MG63 (cell line): ENCODE results near the gene KDM3B. TPM values are rescaled to one million over a fixed set of nuclear protein-coding genes. Genes with fewer than 3 reads are reported as not detected.
"Not testable (repeated sequence)": the region's sequence is repeated elsewhere in the genome, so short reads cannot be mapped to it uniquely, and the experiment has no call there.

Experiments used
- DNase-seq: peaks from one replicate; pipeline ENCODE4 v3.0.0-alpha.2; 2020
- H3K27me3 ChIP-seq: fragments of 250-450 bp; sonication (Bioruptor Pico); 2 replicates; pipeline ENCODE4 v1.5.1; 2020; ENCODE audit warnings: mild to moderate bottlenecking, moderate library complexity
- H3K36me3 ChIP-seq: fragments of 250-450 bp; sonication (Bioruptor Pico); 2 replicates; pipeline ENCODE4 v1.5.1; 2020; ENCODE audit warnings: mild to moderate bottlenecking, moderate library complexity
- H3K4me3 ChIP-seq: fragments of 250-450 bp; sonication (Bioruptor Pico); 2 replicates; pipeline ENCODE4 v1.5.1; 2020; ENCODE audit warnings: mild to moderate bottlenecking, moderate library complexity
- H3K9me3 ChIP-seq: fragments of 250-450 bp; sonication (Bioruptor Pico); 2 replicates; pipeline ENCODE4 v1.5.1; 2020; ENCODE audit warnings: mild to moderate bottlenecking, moderate library complexity
- total RNA-seq: library from RNA; depleted of rRNA; stranded (reverse); fragments of >200 nt; shearing (Covaris generic); gene quantifications from 2 replicates; pipeline ENCODE4 v1.2.3, GENCODE V29; 2014; ENCODE audit warnings: low replicate concordance

KDM3B gene
- total RNA-seq, 1 experiment from 2014 or later = 41.6 TPM

DNA sequence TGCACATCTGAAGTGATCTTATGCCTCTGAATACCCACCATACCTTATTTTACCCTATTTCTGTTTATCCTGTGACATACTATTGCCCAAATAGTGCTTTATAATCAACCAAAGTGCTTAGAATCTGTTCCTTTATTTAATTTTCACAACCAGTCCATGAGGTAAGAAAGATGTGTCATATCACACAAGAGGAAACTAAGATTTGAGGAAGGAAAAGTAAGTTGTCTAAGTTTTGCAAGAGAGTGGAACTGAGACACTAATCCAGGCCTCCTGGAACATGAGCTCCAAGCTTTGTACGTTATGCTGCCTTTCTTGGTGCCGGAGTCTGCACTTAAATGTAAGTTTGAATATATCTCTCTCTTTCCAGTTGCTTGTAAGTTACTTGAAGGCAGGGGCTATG, 17.2 kb downstream of the KDM3B start:
- DNase-seq = no peak
- H3K36me3 ChIP-seq = peaks cover 19% of the 10 kb centered on the region

DNA sequence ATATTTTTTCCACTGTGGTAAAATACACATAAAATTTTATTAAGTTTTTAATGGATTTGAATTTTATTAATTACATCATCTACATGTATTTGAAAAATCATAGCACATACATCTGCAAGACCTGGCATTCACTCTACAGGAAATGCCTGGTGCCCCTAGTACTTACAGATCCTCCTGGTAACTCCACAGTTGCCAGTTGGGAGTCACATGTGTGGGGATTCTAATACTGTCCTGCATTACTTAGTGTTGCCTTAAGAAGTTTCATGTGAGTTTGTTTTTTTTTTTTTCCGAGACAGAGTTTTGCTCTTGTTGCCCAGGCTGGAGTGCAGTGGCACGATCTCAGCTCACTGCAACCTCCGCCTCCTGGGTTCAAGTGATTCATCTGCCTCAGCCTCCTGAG, 18.1 kb downstream of the KDM3B start:
- Histone ChIP-seq H3K27me3 (no peaks in the 10 kb centered on the region), H3K4me3 (no peak overlapping the region), H3K36me3 (peaks cover 28% of the 10 kb centered on the region), H3K9me3 (no peaks in the 10 kb centered on the region)
- peak; percentile 21 for DNase-seq

More for the DNA sequence above, 17.2 kb downstream of the KDM3B start:
- no peaks in the 10 kb centered on the region for H3K9me3 ChIP-seq
- no peak overlapping the region for H3K4me3 ChIP-seq
- no peaks in the 10 kb centered on the region for H3K27me3 ChIP-seq

DNA sequence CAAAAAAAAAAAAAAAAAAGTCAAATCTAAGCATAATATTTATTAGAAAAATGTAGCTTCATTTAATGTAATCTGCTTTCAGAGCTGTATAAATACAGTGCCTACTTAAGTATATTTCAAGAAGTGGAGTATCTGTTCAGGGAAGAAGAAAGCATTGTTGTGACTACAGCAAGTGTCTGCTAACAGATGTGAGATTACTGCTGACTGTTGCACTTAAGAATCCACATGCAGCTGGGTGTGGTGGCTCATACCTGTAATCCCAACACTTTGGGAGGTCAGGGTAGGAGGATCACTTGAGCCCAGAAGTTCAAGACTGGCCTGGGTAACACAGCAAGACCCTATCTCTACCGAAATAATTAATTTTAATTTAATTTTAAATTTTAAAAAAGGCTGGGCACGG, 19.0 kb downstream of the KDM3B start:
- H3K9me3 ChIP-seq = no peaks in the 10 kb centered on the region
- DNase-seq = no peak
- H3K36me3 ChIP-seq = peaks cover 34% of the 10 kb centered on the region
- no peaks in the 10 kb centered on the region for H3K27me3 ChIP-seq
- no peak overlapping the region for H3K4me3 ChIP-seq

DNA sequence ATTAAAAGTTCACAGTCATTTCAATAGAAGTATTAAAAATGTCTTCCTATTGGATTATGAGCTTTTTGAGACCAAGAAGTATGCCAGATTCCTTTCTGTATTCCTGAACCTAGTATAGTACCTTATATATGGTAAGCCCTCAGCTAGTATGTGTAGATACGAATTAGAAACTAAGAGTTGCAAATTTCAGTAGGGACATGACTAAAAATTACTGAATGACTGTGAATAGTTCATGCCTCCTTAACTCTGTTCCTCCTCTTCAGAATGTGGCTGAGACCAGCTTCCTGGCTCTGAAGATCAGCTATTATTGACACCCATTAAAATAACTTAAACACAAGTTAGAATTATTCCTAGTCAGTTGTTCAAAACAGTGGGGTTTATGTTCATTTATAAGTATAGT, 19.7 kb downstream of the KDM3B start:
- H3K36me3 ChIP-seq = peaks cover 40% of the 10 kb centered on the region
- no peaks in the 10 kb centered on the region for H3K9me3 ChIP-seq
- no peaks in the 10 kb centered on the region for H3K27me3 ChIP-seq
- DNase-seq = no peak
- H3K4me3 ChIP-seq = no peak overlapping the region

DNA sequence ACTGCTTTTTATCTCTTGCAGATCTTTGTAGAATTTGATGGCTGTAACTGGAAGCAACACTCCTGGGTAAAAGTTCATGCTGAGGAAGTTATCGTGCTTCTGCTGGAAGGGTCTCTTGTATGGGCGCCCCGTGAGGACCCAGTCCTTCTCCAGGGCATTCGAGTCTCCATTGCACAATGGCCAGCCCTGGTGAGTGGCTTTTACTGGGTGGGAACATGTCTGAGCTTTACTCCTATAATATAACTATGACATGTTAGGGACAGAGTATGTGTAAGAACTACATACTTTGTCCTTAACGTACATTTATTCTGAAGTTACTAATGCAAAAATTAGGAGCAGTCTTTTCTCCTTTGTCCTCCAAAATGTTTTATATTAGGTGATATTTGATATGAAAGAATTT, 20.2 kb downstream of the KDM3B start:
- no peak for DNase-seq
- H3K4me3 ChIP-seq = no peak overlapping the region

DNA sequence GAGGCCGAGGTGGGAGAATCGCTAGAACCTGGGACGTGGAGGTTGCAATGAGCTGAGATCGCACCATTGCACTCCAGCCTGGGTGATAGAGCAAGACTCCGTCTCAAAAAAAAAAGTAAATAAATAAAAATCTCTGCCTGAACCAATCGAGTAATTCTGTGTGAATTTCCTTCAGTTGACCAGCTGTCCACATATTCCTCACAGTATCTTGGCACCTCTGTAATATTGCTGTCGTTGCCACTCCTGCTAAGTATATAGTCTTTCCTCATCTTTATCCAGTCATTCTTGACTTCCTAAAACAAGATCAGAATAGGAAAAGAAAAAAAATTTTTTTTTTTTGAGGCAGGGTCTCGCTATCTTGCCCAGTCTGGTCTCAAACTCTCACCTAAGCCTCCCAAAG, 29.9 kb downstream of the KDM3B start:
- H3K9me3 ChIP-seq = no peaks in the 10 kb centered on the region
- no peak for DNase-seq
- no peaks in the 10 kb centered on the region for H3K27me3 ChIP-seq
- no peak overlapping the region for H3K4me3 ChIP-seq
- peaks cover 64% of the 10 kb centered on the region for H3K36me3 ChIP-seq

More for the DNA sequence above, 20.2 kb downstream of the KDM3B start:
- Histone ChIP-seq H3K9me3 (no peaks in the 10 kb centered on the region), H3K27me3 (no peaks in the 10 kb centered on the region), H3K36me3 (peaks cover 44% of the 10 kb centered on the region)

DNA sequence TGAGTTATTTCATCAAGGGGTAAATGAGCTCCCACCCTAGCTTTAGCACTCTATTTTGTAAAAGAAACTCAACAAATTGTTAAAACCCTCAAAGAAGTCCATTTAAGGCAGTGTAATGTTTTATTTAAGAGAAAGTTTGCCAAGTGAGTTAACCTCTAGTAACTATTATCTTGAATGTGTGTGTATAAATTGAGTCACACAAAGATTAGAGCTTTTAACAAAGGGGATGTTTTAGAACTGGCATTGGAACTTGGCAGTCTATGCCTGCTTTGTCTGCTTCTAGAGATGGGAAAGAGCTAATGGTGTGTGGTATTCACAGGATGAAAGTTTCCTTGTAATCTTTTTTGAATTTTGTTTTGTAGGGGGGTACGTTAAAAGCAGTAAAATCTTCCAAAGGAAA, 33.2 kb downstream of the KDM3B start:
- no peaks in the 10 kb centered on the region for H3K9me3 ChIP-seq
- no peak for DNase-seq
- peaks cover 58% of the 10 kb centered on the region for H3K36me3 ChIP-seq
- no peak overlapping the region for H3K4me3 ChIP-seq
- H3K27me3 ChIP-seq = no peaks in the 10 kb centered on the region

DNA sequence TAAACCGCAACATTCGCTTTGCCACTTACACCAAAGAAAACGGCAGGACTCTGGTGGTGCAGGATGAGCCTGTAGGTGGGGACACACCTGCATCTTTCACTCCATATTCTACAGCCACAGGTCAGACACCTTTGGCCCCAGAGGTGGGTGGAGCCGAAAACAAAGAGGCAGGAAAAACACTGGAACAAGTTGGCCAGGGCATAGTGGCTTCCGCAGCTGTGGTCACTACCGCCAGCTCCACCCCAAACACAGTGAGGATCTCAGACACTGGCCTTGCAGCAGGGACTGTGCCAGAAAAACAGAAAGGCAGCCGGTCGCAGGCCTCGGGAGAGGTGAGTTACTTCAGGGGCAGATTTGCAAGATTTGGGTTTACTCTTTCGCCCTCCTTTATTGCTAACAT, 33.8 kb downstream of the KDM3B start:
- no peaks in the 10 kb centered on the region for H3K9me3 ChIP-seq

DNA sequence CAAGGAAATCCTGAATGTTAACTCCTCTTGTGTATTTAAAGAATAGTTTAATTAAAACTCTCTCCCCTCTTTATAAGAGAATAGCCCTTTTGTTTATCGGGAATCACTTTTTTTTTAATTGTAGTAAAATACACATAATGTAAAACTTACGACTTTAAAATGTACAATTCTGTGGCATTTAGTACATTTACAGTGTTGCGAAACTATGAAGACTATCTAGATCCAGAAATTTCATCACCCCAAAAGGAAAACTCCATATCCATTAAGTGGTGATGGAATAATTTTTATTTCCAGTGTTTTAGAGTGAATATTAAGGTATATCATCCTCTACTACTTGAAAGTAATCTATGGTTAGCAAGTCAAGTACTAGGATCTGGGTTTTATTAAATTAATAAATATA, 36.8 kb downstream of the KDM3B start:
- DNase-seq = no peak
- Histone ChIP-seq H3K4me3 (no peak overlapping the region), H3K9me3 (no peaks in the 10 kb centered on the region), H3K36me3 (peaks cover 76% of the 10 kb centered on the region), H3K27me3 (no peaks in the 10 kb centered on the region)

More for the DNA sequence above, 33.8 kb downstream of the KDM3B start:
- Histone ChIP-seq H3K4me3 (no peak overlapping the region), H3K27me3 (no peaks in the 10 kb centered on the region), H3K36me3 (peaks cover 60% of the 10 kb centered on the region)
- DNase-seq = no peak

DNA sequence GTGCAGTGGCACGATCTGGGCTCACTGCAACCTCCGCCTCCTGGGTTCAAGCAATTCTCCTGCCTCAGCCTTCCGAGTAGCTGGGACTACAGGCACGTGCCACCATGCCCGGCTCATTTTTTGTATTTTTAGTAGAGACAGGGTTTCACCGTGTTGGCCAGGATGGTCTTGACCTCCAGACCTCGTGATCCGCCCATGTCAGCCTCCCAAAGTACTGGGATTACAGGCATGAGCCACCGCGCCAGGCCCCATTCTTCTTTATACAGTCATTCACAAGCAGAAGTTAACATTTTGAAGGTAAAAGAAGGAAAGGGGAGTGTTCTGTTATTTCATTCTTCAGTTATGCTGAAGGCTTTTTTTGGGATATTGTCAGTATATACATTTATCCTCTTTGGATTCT, 37.4 kb downstream of the KDM3B start:
- DNase-seq, H3K9me3 ChIP-seq, H3K4me3 ChIP-seq, H3K27me3 ChIP-seq: not testable (repeated sequence)
- peaks cover 82% of the 10 kb centered on the region for H3K36me3 ChIP-seq

DNA sequence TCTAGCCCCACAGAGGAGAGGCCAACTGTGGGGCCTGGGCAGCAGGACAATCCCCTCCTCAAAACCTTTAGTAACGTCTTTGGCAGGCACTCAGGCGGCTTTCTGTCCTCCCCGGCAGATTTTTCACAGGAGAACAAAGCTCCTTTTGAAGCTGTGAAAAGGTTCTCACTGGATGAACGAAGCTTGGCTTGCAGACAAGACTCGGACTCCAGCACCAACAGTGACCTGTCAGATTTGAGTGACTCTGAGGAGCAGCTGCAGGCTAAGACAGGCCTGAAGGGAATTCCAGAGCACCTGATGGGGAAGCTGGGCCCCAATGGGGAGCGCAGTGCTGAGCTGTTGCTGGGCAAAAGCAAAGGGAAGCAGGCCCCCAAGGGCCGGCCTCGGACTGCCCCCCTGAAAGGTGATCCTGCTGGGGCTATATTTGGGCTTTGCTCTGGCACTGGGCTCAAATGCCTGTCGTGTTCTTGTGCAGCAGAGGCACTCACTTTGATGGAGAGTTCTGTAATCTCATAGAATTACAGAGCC, 39.4 kb downstream of the KDM3B start:
- no peak overlapping the region for H3K4me3 ChIP-seq
- peaks cover 81% of the 10 kb centered on the region for H3K36me3 ChIP-seq
- DNase-seq = no peak
- H3K27me3 ChIP-seq = no peaks in the 10 kb centered on the region
- no peaks in the 10 kb centered on the region for H3K9me3 ChIP-seq

DNA sequence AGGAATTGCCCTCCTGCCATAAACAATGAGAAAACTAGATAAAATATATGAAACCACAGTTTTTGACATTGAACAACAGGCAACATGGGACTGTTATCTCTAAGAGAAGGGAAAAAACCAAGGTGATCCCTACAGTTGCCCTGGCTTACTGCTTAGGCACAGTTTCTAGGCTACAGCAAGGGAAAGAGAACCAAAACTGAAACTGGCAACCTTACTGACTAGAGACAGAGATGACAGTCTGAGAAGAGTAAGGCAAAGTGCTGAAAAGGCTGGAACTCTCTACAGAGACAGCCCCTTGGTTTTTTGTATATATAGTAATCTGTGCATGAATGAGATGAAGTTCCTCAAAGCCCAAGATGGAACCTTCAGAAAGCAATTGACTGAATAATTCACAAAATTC, 50.2 kb downstream of the KDM3B start:
- Histone ChIP-seq H3K4me3 (no peak overlapping the region), H3K9me3 (no peaks in the 10 kb centered on the region), H3K36me3 (peaks cover 57% of the 10 kb centered on the region), H3K27me3 (no peaks in the 10 kb centered on the region)
- DNase-seq = no peak

DNA sequence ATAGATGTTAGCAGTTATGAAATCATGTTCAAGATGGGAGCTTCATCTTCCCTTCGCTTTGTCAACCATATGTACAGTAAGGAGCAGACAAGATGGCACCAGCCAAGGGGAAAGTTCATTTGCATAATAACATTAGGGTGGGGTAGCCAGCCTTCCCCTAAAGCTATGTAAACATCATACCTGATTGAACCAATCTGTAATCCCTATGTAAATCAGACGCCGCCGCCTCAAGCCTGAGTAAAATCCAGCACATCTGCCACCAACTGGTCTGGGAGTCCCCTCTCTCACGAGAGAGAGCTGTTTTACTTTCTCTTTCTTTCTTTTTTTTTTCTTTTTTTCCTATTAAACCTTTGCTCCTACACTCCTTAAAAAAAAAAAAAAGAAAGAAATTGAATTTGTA, 55.5 kb downstream of the KDM3B start:
- peaks cover 59% of the 10 kb centered on the region for H3K36me3 ChIP-seq
- no peak overlapping the region for H3K4me3 ChIP-seq
- H3K27me3 ChIP-seq = no peaks in the 10 kb centered on the region
- no peaks in the 10 kb centered on the region for H3K9me3 ChIP-seq
- DNase-seq = no peak

DNA sequence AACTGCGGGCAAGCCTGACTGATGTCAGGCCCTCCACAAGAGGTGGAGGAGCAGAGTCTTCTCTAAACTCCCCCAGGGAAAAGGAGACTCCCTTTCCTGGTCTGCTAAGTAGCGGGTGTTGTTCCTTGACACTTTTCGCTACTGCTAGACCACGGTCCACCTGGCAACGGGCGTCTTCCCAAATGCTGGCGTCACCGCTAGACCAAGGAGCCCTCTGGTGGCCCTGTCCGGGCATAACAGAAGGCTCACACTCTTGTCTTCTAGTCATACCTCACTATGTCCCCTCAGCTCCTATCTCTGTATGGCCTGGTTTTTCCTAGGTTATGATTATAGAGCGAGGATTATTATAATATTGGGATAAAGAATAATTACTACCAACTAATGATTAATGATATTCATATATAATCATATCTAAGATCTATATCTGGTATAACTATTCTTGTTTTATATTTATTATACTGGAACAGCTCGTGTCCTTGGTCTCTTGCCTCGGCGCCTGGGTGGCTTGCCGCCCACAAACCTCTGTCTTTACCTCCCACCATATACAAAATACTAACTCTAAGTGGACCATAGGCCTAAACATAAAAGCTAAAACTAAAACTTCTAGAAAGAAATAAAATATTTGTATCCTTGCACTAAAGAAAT, 58.6 kb downstream of the KDM3B start:
- H3K27me3 ChIP-seq, H3K4me3 ChIP-seq, H3K9me3 ChIP-seq: not testable (repeated sequence)
- H3K36me3 ChIP-seq = peaks cover 72% of the 10 kb centered on the region
- DNase-seq = peak; percentile 48

DNA sequence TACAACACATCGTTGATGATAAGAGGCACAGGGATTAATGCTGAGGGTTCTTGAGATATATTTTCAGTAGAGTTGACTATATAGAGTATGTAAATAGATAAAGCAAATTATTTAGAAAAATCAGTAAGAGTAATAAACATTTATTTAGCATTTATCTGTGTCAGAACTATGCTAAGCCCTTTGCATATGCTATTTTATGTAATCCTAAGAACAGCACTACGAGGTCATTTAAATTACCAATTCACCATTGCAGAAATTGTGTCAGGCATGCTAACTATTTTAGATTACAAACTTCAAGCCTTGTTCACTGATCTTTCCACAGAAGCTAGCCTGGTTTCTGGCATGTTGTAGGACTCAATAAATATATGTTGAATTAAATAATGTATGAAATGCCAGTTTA, 66.0 kb downstream of the KDM3B start:
- Histone ChIP-seq H3K4me3 (no peak overlapping the region), H3K36me3 (peaks cover 81% of the 10 kb centered on the region)

DNA sequence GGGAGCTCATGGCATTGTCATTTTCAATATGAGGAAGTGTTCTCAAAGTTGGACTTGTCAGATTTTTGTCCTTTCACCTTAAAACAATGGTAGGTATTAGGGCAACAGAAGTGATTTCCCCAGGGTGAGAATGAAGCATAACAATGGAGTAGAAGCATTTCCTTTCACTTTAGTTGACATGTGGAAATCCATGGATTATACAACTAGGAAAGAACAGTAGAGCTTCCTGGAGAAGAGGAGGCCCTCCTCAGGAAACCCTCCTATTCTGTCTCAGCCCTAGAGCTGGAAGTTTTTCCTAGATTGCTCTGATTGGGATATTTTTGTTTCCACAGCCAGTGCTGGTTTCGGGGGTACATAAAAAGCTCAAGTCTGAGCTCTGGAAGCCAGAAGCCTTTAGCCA, 72.6 kb downstream of the KDM3B start:
- Histone ChIP-seq H3K36me3 (peaks cover 88% of the 10 kb centered on the region), H3K4me3 (no peak overlapping the region), H3K9me3 (no peaks in the 10 kb centered on the region), H3K27me3 (no peaks in the 10 kb centered on the region)
- DNase-seq = no peak

More for the DNA sequence above, 66.0 kb downstream of the KDM3B start:
- H3K27me3 ChIP-seq = no peaks in the 10 kb centered on the region
- H3K9me3 ChIP-seq = no peaks in the 10 kb centered on the region
- DNase-seq = no peak

DNA sequence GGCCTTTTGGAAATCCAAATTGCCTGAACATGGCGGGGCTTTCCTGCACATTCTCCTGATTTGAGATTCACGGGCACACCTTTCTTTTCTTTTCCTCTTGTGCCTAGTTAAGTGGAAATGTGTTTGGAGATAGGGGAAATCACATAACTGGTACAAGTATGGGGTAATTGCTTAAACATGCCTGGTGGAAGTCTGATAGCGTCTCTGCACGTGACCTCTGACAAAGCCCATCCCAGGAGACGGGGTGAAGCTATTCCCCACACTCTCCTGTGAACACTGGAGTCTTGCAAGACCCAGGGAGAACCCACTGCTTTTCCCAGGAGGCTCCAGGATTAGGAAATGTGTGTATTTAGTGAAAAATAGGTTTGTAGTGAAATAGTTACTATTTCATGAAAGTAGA, 83.5 kb downstream of the KDM3B start:
- no peak for DNase-seq
- Histone ChIP-seq H3K4me3 (no peak overlapping the region), H3K27me3 (no peaks in the 10 kb centered on the region), H3K36me3 (peaks cover 54% of the 10 kb centered on the region), H3K9me3 (no peaks in the 10 kb centered on the region)

DNA sequence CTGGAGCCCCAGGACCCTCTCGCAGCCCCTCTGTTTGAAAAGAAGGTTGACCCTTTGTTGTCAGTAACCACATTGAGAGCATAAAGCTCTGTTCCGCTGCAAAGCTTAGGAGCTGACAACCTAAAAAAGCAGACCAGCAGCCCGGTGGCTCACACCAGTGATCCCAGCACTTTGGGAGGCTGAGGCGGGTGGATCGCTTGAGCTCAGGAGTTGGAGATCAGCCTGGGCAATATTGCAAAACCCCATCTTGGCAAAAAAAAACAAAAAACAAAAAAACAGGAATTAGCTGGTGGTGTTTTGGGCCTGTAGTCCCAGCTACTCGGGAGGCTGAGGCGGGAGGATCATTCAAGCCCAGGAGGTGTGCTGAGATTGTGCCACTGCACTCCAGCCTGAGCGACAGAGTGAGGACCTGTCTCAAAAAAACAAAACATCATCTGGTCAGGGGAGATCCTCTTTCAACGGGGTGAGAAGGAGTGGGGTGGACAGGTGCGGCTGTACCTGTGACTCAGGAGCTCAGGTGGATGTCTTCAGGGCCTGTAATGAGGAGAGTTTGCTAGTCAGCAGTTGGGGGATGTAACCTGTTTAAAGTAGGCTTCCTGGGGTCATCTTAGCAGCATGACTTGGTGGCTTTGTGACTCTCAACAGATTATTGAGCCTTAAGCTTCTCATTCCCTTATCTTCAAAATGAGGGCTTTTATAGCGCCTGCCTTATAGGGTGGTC, 85.7 kb downstream of the KDM3B start:
- Histone ChIP-seq H3K9me3 (no peaks in the 10 kb centered on the region), H3K36me3 (peaks cover 38% of the 10 kb centered on the region), H3K4me3 (peak overlapping the region; percentile 23), H3K27me3 (no peaks in the 10 kb centered on the region)
- no peak for DNase-seq
